ENCODE results near the gene ZYX.
"Not testable (repeated sequence)": the region's sequence is repeated elsewhere in the genome, so short reads cannot be mapped to it uniquely, and the experiment has no call there.

ZYX gene

GRCh38 chr7:143385891-143386781 lies 5.0 kb downstream of the ZYX start:
- DNase-seq (ENCODE audit: low read depth): no peak

- no peak for DNase-seq (ENCODE audit: low read depth)
These were observed 6.2 kb downstream of the ZYX start for GRCh38 chr7:143387156-143387975.

- DNase-seq (ENCODE audit: low read depth): no peak
These were observed 6.9 kb downstream of the ZYX start for GRCh38 chr7:143388051-143388450.

GRCh38 chr7:143388491-143389101 lies 7.5 kb downstream of the ZYX start:
- no peak for DNase-seq (ENCODE audit: low read depth)

GRCh38 chr7:143389316-143390103 lies 8.4 kb downstream of the ZYX start:
- DNase-seq (ENCODE audit: low read depth): no peak

GRCh38 chr7:143390104-143390772 lies 9.1 kb downstream of the ZYX start:
- no peak for DNase-seq (ENCODE audit: low read depth)

- DNase-seq (ENCODE audit: low read depth): no peak
These were observed 9.7 kb downstream of the ZYX start for GRCh38 chr7:143390773-143391317.

GRCh38 chr7:143391462-143392404 lies 10.6 kb downstream of the ZYX start:
- DNase-seq (ENCODE audit: low read depth): no peak

GRCh38 chr7:143392427-143392826 lies 11.3 kb downstream of the ZYX start:
- not testable (repeated sequence) for DNase-seq (ENCODE audit: low read depth)

GRCh38 chr7:143392875-143393266 lies 11.7 kb downstream of the ZYX start:
- no peak for DNase-seq (ENCODE audit: low read depth)

- no peak for DNase-seq (ENCODE audit: low read depth)
These were observed 12.3 kb downstream of the ZYX start for GRCh38 chr7:143393267-143394041.

- no peak for DNase-seq (ENCODE audit: low read depth)
These were observed 12.9 kb downstream of the ZYX start for GRCh38 chr7:143394068-143394467.

GRCh38 chr7:143394777-143395176 lies 13.6 kb downstream of the ZYX start:
- DNase-seq (ENCODE audit: low read depth): no peak

GRCh38 chr7:143395187-143396149 lies 14.3 kb downstream of the ZYX start:
- no peak for DNase-seq (ENCODE audit: low read depth)

- no peak for DNase-seq (ENCODE audit: low read depth)
These were observed 15.0 kb downstream of the ZYX start for GRCh38 chr7:143396182-143396581.

GRCh38 chr7:143396625-143397556 lies 15.7 kb downstream of the ZYX start:
- DNase-seq (ENCODE audit: low read depth): no peak
